ENCODE data around the gene PPP1R1C.

Gene PPP1R1C

GRCh38 chr2:182113334-182113733 lies 127.7 kb downstream of the PPP1R1C start:
- CTCF ChIA-PET: interaction anchor here (0.8 kb wide), 1 partner anchor 12 kb away, joined by 3 read pairs; no protein-coding TSS in a partner anchor
- no peak for TF ChIP-seq CTCF (conservative IDR thresholded peaks at IDR 0.05; ENCODE audit: low read depth)
- no peak for DNase-seq (ENCODE audit: low spot score)
- POLR2A ChIA-PET (ENCODE audit: low non-redundant PET): no interaction called here
- H3K27ac ChIP-seq: no peak overlapping the region

- CTCF ChIA-PET: no interaction called here
- H3K27ac ChIP-seq: no peak overlapping the region
- POLR2A ChIA-PET (ENCODE audit: low non-redundant PET): no interaction called here
- TF ChIP-seq CTCF (conservative IDR thresholded peaks at IDR 0.05; ENCODE audit: low read depth): no peak
- DNase-seq (ENCODE audit: low spot score): no peak
Measured at GRCh38 chr2:182115258-182115657, 129.6 kb downstream of the PPP1R1C start.

GRCh38 chr2:182116774-182117173 lies 131.1 kb downstream of the PPP1R1C start:
- no peak overlapping the region for H3K27ac ChIP-seq
- ChIA-PET POLR2A (ENCODE audit: low non-redundant PET) (no interaction called here), CTCF (interaction anchor here (0.6 kb wide), 1 partner anchor 25 kb away, joined by 4 read pairs; no protein-coding TSS in a partner anchor)
- TF ChIP-seq CTCF (conservative IDR thresholded peaks at IDR 0.05; ENCODE audit: low read depth): no peak
- DNase-seq (ENCODE audit: low spot score): no peak

GRCh38 chr2:182117196-182117595 lies 131.5 kb downstream of the PPP1R1C start:
- H3K27ac ChIP-seq: no peak overlapping the region
- no peak for DNase-seq (ENCODE audit: low spot score)
- TF ChIP-seq CTCF (conservative IDR thresholded peaks at IDR 0.05; ENCODE audit: low read depth): no peak
- POLR2A ChIA-PET (ENCODE audit: low non-redundant PET): no interaction called here
- CTCF ChIA-PET: interaction anchor here (0.6 kb wide), 1 partner anchor 25 kb away, joined by 4 read pairs; no protein-coding TSS in a partner anchor

- ChIA-PET CTCF (no interaction called here), POLR2A (ENCODE audit: low non-redundant PET) (no interaction called here)
- DNase-seq (ENCODE audit: low spot score): no peak
- H3K27ac ChIP-seq: no peak overlapping the region
- no peak for TF ChIP-seq CTCF (conservative IDR thresholded peaks at IDR 0.05; ENCODE audit: low read depth)
Measured at GRCh38 chr2:182128821-182129707, 143.4 kb downstream of the PPP1R1C start.

GRCh38 chr2:182132605-182133004 lies 147.0 kb downstream of the PPP1R1C start:
- POLR2A ChIA-PET (ENCODE audit: low non-redundant PET): no interaction called here
- TF ChIP-seq CTCF (conservative IDR thresholded peaks at IDR 0.05; ENCODE audit: low read depth): no peak
- DNase-seq (ENCODE audit: low spot score): no peak
- CTCF ChIA-PET: interaction anchor here (0.6 kb wide), 1 partner anchor 9 kb away, joined by 3 read pairs; no protein-coding TSS in a partner anchor
- H3K27ac ChIP-seq: no peak overlapping the region
